WTC11 (cell line): ENCODE measurements around the gene CEP135.

Experiments
- CREB1 ChIP-seq: sonication (generic); formaldehyde crosslinking; IDR thresholded peaks from 2 replicates; pipeline ENCODE4 v1.8.0; 2023; ENCODE audit warnings: mild to moderate bottlenecking, missing genetic modification reagents
- SP1 ChIP-seq: sonication (generic); formaldehyde crosslinking; conservative IDR thresholded peaks from 2 replicates; pipeline ENCODE4 v1.8.1; 2022; ENCODE audit warnings: missing genetic modification reagents
- TCF7 ChIP-seq: sonication (generic); formaldehyde crosslinking; IDR thresholded peaks from 2 replicates; pipeline ENCODE4 v1.8.0; 2022; ENCODE audit warnings: mild to moderate bottlenecking, low read depth, missing genetic modification reagents, moderate library complexity
- TF ChIP-seq, protein P1 (sequence below): fragments of 200-600 bp; IDR thresholded peaks from 2 replicates; pipeline ENCODE4 v1.8.0; 2022; ENCODE audit warnings: antibody characterized with exemption
- TF ChIP-seq, protein P2 (sequence below): sonication (generic); formaldehyde crosslinking; IDR thresholded peaks from 2 replicates; pipeline ENCODE4 v1.8.0; 2022; ENCODE audit warnings: mild to moderate bottlenecking, missing genetic modification reagents
- TF ChIP-seq, protein P3 (sequence below): sonication (generic); formaldehyde crosslinking; IDR thresholded peaks from 2 replicates; pipeline ENCODE4 v1.8.1; 2022; ENCODE audit warnings: low read depth, missing genetic modification reagents, borderline replicate concordance
- TF ChIP-seq, protein P4 (sequence below): sonication (generic); formaldehyde crosslinking; IDR thresholded peaks from 2 replicates; pipeline ENCODE4 v1.8.1; 2023; ENCODE audit warnings: mild to moderate bottlenecking, missing genetic modification reagents
- TF ChIP-seq, protein P5 (sequence below): sonication (generic); formaldehyde crosslinking; IDR thresholded peaks from 2 replicates; pipeline ENCODE4 v1.8.0; 2022; ENCODE audit warnings: mild to moderate bottlenecking, missing genetic modification reagents
- TF ChIP-seq, protein P6 (sequence below): sonication (generic); formaldehyde crosslinking; IDR thresholded peaks from 2 replicates; pipeline ENCODE4 v1.8.1; 2023; ENCODE audit warnings: mild to moderate bottlenecking, missing genetic modification reagents, moderate library complexity

DNA sequence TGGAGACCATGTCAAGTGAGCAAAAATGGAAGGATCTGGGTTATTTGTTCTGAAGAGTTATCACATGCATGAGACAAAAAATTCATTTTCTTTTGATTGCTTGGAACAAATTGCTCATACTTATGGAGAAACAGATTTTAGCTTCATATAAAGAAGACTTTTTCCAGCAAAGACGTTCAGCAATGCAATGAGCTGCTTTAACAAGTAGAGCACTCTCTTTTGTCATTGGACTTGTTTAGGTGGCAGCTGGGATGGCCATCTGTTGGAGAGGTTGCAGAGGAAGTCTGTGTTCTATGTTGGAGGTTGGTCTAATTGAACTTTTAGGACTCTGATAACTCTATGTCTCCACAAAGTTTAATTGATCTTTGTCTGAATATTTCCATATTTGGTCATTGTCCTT, 19.9 kb upstream of the CEP135 start:
- TF ChIP-seq, protein P1, sequence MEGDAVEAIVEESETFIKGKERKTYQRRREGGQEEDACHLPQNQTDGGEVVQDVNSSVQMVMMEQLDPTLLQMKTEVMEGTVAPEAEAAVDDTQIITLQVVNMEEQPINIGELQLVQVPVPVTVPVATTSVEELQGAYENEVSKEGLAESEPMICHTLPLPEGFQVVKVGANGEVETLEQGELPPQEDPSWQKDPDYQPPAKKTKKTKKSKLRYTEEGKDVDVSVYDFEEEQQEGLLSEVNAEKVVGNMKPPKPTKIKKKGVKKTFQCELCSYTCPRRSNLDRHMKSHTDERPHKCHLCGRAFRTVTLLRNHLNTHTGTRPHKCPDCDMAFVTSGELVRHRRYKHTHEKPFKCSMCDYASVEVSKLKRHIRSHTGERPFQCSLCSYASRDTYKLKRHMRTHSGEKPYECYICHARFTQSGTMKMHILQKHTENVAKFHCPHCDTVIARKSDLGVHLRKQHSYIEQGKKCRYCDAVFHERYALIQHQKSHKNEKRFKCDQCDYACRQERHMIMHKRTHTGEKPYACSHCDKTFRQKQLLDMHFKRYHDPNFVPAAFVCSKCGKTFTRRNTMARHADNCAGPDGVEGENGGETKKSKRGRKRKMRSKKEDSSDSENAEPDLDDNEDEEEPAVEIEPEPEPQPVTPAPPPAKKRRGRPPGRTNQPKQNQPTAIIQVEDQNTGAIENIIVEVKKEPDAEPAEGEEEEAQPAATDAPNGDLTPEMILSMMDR, result no peak
- TF ChIP-seq SP1 (CRISPR knock-in tag) (no peak), TCF7 (CRISPR knock-in tag) (no peak), CREB1 (no peak)
- TF ChIP-seq, protein P2, sequence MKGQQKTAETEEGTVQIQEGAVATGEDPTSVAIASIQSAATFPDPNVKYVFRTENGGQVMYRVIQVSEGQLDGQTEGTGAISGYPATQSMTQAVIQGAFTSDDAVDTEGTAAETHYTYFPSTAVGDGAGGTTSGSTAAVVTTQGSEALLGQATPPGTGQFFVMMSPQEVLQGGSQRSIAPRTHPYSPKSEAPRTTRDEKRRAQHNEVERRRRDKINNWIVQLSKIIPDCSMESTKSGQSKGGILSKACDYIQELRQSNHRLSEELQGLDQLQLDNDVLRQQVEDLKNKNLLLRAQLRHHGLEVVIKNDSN, result no peak
- TF ChIP-seq, protein P3, sequence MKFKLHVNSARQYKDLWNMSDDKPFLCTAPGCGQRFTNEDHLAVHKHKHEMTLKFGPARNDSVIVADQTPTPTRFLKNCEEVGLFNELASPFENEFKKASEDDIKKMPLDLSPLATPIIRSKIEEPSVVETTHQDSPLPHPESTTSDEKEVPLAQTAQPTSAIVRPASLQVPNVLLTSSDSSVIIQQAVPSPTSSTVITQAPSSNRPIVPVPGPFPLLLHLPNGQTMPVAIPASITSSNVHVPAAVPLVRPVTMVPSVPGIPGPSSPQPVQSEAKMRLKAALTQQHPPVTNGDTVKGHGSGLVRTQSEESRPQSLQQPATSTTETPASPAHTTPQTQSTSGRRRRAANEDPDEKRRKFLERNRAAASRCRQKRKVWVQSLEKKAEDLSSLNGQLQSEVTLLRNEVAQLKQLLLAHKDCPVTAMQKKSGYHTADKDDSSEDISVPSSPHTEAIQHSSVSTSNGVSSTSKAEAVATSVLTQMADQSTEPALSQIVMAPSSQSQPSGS (CRISPR knock-in tag), result no peak
- TF ChIP-seq, protein P4, sequence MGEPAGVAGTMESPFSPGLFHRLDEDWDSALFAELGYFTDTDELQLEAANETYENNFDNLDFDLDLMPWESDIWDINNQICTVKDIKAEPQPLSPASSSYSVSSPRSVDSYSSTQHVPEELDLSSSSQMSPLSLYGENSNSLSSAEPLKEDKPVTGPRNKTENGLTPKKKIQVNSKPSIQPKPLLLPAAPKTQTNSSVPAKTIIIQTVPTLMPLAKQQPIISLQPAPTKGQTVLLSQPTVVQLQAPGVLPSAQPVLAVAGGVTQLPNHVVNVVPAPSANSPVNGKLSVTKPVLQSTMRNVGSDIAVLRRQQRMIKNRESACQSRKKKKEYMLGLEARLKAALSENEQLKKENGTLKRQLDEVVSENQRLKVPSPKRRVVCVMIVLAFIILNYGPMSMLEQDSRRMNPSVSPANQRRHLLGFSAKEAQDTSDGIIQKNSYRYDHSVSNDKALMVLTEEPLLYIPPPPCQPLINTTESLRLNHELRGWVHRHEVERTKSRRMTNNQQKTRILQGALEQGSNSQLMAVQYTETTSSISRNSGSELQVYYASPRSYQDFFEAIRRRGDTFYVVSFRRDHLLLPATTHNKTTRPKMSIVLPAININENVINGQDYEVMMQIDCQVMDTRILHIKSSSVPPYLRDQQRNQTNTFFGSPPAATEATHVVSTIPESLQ (CRISPR knock-in tag), result no peak
- TF ChIP-seq, protein P5, sequence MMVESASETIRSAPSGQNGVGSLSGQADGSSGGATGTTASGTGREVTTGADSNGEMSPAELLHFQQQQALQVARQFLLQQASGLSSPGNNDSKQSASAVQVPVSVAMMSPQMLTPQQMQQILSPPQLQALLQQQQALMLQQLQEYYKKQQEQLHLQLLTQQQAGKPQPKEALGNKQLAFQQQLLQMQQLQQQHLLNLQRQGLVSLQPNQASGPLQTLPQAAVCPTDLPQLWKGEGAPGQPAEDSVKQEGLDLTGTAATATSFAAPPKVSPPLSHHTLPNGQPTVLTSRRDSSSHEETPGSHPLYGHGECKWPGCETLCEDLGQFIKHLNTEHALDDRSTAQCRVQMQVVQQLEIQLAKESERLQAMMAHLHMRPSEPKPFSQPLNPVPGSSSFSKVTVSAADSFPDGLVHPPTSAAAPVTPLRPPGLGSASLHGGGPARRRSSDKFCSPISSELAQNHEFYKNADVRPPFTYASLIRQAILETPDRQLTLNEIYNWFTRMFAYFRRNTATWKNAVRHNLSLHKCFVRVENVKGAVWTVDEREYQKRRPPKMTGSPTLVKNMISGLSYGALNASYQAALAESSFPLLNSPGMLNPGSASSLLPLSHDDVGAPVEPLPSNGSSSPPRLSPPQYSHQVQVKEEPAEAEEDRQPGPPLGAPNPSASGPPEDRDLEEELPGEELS (CRISPR knock-in tag), result no peak
- TF ChIP-seq, protein P6, sequence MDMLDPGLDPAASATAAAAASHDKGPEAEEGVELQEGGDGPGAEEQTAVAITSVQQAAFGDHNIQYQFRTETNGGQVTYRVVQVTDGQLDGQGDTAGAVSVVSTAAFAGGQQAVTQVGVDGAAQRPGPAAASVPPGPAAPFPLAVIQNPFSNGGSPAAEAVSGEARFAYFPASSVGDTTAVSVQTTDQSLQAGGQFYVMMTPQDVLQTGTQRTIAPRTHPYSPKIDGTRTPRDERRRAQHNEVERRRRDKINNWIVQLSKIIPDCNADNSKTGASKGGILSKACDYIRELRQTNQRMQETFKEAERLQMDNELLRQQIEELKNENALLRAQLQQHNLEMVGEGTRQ (CRISPR knock-in tag), result no peak
